Cardiac septum (tissue), 1 donor: ENCODE results near the gene PRKCI. TPM values are rescaled to one million over a fixed set of nuclear protein-coding genes. Genes with fewer than 3 reads are reported as not detected.
"Not testable (repeated sequence)": the region's sequence is repeated elsewhere in the genome, so short reads cannot be mapped to it uniquely, and the experiment has no call there.

Experiments used
- DNase-seq: peaks from one replicate; pipeline ENCODE4 v3.0.0-alpha.2; 2020; ENCODE audit warnings: low spot score
- intact Hi-C: fragments of 100-400 bp; cut with DNase I; formaldehyde crosslinking; loops from one replicate; pipeline ENCODE4 v1.14.0; 2022
- long read RNA-seq: library from polyadenylated mRNA; unstranded; transcript quantifications from one replicate; pipeline ENCODE4 v2.0.0, GENCODE V29; 2021
- total RNA-seq: library from RNA; stranded (reverse); fragmentation: NEBNext Ultra II Directional; extraction: Animal tissue kit (Norgen Biotek cat#: 25700); gene quantifications from one replicate; pipeline ENCODE4 v1.2.1, GENCODE V29; 2021
- donor health status: DM: no; HTN: no; CAD: no.

Gene PRKCI
- total RNA-seq: 14.3 TPM
- long read RNA-seq, full-length matches to known transcripts: 28 of 36 reads
- long read RNA-seq, partial matches to known transcripts: 1 of 36 reads
- long read RNA-seq, other reads (novel, unspliced or antisense): 7 of 36 reads

- DNase-seq: peak; percentile 97
- intact Hi-C loops: loop anchor here (5.0 kb wide), 2 partner anchors 40 to 135 kb away; partner anchors contain the start of genes PHC3 and SKIL
These were observed at the start of gene PRKCI for GRCh38 chr3:170221924-170222646. Gene PRKCI (plus strand): TSS chr3:170222424. CDS start chr3:170222670, 246 bp downstream.

- intact Hi-C loops: no loop called here
- no peak for DNase-seq
These were observed 43.6 kb upstream of the PRKCI start for GRCh38 chr3:170178651-170179050.

DNA sequence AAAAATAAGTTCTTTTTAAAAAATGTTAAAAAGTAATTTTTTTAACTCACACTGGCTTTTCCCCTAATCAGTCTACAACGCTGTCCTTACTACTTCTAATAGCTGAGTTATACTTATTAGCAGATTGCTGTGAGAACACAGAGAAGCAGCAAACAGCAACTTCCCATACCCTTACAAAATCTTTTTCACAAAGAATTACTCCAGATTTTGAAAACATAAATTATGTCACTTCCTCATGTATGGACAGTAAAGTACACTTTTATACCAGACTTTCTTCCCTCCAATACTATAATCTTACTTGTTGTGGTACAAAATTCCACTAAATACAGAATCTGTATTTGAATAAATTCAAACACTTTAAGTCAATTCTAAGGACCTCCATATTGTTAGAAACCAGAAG, 42.8 kb upstream of the PRKCI start:
- intact Hi-C loops: no loop called here
- DNase-seq: no peak

- no peak for DNase-seq
- intact Hi-C loops: loop anchor here (5.0 kb wide), 1 partner anchor 42 kb away; the partner anchor contains the start of gene PRKCI
These were observed 41.9 kb upstream of the PRKCI start for GRCh38 chr3:170180079-170180907.

- peak; percentile 95 for DNase-seq
These were observed 41.0 kb upstream of the PRKCI start, which contains the start of gene PHC3 for GRCh38 chr3:170180908-170181885. Gene PHC3 (minus strand): TSS chr3:170181733. CDS start chr3:170181715, 18 bp downstream.

GRCh38 chr3:170189398-170190256, 32.6 kb upstream of the PRKCI start:
- intact Hi-C loops: no loop called here
- DNase-seq: no peak

More at GRCh38 chr3:170180908-170181885, 41.0 kb upstream of the PRKCI start, which contains the start of gene PHC3:
- intact Hi-C loops: loop anchor here (5.0 kb wide), 1 partner anchor 41 kb away; the partner anchor contains the start of gene PRKCI

DNA sequence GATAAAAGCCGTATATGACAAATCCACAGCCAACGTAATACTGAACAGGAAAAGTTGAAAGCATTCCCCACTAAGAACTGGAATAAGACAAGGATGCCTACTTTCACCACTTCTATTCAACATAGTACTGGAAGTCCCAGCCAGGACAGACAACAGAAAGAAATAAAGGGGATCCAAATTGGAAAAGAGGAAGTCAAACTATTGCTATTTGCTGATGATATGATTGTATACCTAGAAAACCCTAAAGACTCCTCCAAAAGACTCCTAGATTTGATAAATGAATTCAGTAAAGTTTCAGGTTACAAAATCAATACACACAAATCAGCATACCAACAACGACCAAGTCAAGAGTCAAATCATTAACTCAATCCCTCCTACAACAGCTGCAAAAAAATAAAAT, 26.5 kb upstream of the PRKCI start:
- intact Hi-C loops, DNase-seq: not testable (repeated sequence)

- no peak for DNase-seq
- intact Hi-C loops: no loop called here
These were observed 25.4 kb upstream of the PRKCI start for GRCh38 chr3:170196833-170197232.

DNA sequence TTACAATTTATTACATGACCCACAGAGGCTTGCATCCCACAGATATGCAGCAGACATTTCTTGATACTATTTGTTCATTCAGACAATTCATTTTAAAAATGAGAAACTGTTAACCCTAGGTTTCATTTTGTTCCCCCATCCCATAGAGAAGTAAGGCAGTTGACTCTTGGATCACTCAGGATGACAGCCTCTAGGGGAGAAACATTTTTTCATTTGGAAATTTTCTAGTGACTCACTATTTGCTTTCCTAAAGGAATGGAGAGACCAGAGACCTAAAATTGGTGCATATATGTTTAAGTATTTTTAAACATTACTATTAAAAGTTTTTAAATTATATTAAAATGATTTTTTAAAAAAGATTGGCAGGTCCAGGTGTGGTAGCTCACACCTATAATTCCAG, 21.2 kb upstream of the PRKCI start:
- intact Hi-C loops: no loop called here

GRCh38 chr3:170201527-170201926, 20.7 kb upstream of the PRKCI start:
- DNase-seq: no peak
- intact Hi-C loops: no loop called here

More for the DNA sequence above, 21.2 kb upstream of the PRKCI start:
- DNase-seq: no peak

DNA sequence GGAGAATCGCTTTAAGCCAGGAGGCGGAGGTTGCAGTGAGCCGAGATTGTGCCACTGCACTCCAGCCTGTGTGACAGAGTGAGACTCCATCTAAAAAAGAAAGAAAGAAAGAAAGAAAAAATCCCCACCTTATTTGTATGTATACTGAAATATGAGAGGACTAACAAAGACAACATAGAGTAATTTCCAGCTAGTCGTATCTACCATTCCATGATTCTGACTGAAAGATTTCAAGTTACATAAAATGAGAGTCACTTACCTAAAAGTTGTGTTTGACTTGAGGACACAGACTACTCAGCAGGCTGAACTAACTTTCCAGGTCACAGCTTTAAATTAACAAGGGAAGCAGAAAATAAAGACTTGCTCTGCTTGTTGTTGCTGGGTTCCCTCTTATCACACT, 18.8 kb upstream of the PRKCI start:
- intact Hi-C loops: no loop called here
- no peak for DNase-seq

DNA sequence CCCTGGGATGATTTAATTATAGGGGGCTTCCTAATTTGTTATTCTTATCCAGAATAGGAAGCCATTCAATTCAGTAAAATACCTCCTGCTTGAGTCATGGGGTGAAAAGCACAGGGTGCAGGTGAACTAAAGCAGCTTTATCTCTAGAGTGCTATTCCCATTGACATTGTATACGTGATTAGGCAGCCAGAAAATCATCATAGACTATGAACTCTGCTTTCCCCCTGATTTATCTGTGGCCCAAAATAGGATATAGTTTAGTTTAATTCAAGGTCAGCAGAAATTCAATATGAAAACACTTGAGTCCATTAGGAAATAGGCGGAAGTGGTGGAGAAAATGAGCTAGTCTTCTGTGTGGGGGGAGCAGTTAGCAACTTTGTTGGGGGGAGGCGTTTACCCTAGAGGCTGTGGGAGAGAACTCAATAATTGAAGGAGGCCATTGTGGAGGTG, 18.2 kb upstream of the PRKCI start:
- no peak for DNase-seq
- intact Hi-C loops: no loop called here

DNA sequence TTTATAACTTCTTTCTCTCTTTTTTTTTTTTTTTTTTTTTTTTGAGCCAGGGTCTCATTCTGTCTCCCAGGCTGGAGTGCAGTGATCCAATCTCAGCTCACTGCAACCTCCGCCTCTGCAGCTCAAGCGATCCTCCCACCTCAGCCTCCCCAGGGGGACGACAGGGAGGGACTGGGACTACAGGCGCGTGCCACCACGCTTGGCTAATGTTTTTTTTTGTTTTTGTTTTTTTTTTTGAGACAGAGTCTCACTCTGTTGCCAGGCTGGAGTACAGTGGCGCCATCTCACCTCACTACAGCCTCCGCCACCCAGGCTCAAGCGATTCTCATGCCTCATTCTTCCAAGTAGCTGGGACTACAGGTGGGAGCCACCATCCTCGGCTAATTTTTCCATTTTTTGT, 17.7 kb upstream of the PRKCI start:
- intact Hi-C loops: no loop called here
- no peak for DNase-seq

DNA sequence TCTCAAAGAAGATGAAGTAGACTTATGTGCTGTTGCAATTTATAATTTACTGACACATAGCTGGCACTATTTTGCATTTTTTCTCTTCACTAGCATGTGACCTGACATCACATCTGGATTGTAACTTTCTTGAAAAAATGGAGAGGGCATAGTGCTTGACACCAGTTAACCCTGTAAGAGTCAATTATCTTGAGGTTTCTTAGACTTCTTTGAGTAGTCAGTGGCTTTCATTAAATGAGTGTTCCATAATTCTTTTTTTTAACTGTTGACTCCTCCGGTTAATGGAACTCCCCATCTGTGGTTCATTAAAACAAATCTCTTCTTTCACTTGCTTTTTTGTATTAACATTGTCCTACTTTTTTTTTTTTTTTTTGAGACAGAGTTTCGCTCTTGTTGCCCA, 16.9 kb upstream of the PRKCI start:
- intact Hi-C loops: no loop called here
- no peak for DNase-seq

DNA sequence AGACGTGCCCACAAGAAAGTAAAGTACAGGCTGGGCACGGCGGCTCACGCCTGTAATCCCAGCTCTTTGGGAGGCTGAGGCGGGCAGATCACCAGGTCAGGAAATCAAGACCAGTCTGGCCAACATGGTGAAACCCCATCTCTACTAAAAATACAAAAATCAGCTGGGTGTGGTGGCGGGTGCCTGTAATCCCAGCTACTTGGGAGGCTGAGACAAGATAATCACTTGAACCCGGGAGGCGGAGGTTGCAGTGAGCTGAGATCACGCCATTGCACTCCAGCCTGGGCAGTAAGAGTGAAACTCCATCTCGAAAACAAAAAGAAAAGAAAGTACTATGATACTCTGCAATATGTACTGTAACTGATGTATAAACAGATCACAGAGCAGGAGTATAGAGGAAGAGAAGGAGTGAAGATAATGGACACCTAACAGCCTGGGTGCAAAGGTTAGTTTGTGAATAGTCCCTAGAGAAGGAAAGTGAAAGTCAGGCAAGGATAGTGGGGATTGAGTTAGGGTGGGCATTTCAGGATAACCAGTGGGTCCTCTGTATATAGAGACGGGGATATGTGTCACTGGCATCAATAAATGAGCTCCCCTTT, 16.0 kb upstream of the PRKCI start:
- intact Hi-C loops, DNase-seq: not testable (repeated sequence)

DNA sequence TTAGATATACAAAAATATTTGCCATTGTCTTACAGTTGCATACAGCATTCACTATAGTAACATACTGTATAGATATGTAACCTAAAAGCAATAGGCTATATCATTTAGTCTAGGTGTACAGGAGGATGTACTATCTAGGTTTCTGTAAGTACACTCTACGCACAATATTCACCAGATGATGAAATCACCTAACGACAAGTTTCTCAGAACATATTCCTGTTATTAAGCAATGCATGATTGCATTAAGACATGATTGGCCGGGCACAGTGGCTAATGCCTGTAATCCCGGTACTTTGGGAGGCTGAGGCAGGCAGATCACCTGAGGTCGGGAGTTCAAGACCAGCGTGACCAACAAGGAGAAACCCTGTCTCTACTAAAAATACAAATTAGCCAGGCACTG, 14.5 kb upstream of the PRKCI start:
- DNase-seq: no peak
- intact Hi-C loops: no loop called here

DNA sequence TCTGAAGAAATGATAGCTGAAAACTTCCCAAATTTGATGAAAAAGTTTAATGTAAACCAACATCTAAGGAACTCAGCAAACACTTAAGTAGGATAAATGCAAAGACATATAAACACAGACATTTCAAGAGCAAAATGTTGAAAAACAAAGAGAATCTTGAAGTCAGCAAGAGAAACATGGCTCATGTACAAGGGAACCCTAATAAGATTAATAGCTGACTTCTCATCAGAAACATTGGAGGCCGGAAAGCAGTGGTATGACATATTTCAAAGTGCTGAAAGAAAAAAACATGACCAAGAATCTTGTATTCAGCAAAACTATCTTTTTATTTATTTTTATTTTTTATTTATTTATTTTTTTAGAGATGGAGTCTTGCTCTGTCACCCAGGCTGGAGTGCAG, 10.6 kb upstream of the PRKCI start:
- intact Hi-C loops: no loop called here
- DNase-seq: no peak

- intact Hi-C loops: loop anchor here (5.0 kb wide), 2 partner anchors 38 to 137 kb away; partner anchors contain the start of genes PHC3 and SKIL
- no peak for DNase-seq
These were observed 2.4 kb upstream of the PRKCI start for GRCh38 chr3:170219850-170220249.
